GM19239 (cell line): ENCODE measurements around the gene OTOS.

Source experiments
- DNase-seq: peaks from one replicate; pipeline ENCODE4 v3.0.0; 2011; ENCODE audit warnings: low spot score; ENCODE audit not compliant: insufficient read length
- FAIRE-seq: peaks from 2 replicates; lab custom pipeline; 2011; peaks lifted over from hg19 to GRCh38; lab: Jason Lieb, UNC

The OTOS gene

DNA sequence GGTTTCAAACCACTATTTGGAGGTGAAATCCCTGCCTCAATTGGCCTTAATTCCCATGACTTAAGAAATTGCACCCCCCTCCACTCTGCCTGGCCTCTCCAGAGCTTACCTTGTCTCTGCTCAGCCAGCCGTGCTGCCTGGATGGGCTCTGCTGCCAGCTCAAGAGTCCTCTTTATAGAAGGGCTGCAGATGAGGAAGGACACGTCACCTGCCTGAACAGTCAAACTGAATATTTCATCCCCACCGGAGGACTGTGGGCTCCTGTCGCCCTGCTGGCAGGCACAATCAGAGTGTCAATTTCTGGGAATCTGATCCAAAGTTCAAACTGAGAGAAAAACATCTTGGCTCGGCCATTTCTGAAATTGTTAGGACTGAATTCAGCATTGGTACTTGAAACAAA, at the start of gene OTOS:
TSS of gene OTOS (minus strand) at position 148 of the 400 bp plus-strand sequence. CDS start 332 bp downstream, outside the sequence.
- DNase-seq (no peak), FAIRE-seq (no peak)

DNA sequence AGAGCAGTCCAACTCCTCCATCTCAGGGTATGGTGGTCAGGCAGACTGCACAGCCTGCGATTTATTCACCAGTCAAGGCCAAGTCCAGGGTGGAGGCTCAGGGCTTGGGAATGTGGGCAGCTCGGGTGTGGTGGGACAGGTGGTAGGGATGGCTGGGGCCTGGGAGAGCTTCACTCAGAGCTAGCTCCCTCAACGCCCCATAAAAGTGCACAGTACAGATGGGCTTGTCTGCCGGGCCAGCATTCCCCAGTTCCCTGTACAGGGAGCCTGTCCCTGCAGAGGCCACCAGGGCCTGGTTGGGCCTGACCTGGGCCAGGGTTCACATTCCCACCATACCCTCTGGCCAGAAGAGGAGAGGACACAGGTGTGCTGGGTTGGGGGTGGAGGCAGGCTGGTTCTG, 49.2 kb upstream of the OTOS start:
- FAIRE-seq, result no peak
- no peak for DNase-seq

DNA sequence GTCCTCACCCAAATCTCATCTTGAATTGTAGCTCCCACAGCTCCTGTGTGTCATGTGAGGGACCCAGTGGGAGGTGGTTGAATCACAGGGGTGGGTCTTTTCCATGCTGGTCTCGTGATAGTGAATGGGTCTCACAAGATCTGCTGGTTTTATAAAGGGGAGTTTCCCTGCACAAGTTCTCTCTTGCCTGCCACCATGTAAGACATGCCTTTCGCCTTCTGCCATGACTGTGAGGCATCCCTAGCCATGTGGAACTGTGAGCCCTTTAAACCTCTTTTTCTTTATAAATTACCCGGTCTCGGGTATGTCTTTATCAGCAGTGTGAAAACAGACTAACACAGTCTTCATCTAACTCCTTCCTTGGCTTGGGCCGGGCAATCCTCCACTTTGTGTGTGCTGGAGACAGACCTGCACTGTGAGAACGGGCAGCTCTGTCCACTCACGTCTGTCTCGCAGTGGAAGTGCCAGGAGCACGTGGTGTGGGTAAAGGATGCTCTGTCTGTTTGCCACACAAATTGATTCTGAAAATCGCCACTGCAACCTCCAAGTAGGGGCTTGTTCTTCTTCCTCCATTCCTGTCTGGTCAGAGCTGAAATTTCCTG, 47.6 kb upstream of the OTOS start:
- DNase-seq (no peak), FAIRE-seq (no peak)

DNA sequence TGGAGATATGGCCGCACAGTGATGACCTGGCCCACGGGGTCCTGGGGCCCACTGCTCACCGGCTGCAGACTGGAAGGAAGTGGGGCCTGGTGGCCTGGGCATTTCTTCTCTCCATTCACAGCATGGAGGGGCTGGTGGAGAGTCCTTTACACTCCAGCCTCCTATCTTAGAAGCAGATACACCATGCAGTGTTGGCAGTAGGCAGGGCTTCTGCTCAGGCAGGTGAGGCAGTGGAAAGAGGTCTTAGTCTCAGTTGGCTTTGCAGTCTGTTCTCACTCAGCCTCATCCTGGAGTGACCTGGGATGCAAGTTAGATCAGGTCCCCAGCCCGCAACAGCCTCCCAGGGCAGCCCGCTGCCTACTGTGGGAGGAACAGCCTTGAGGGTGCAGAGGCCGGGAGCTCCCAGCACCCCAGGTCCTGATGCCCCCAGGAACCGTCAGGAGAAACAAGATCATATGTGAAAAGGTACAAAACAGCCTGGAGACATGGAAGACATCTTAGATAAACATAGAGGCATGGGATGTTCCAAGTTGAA, 45.8 kb upstream of the OTOS start:
- FAIRE-seq (no peak), DNase-seq (no peak)

DNA sequence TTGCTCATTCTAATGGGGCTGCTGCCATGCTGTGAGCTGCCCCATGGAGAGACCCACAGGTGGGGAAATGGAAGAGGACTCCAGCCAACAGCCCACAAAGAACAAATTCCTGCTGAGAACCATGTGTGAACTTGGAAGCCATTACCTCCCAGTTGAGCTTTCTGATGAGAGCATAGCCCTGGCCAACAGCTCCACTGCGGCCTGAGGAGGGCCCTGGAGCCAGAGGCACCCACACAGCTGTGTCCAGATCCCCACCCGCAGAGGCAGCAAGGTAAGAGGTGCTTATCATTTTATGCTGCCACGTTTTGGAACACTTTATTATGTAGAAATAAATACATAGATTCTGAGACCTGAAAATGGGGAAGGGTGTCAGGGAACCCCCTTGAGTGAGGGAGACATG, 44.2 kb upstream of the OTOS start:
- DNase-seq (no peak), FAIRE-seq (no peak)

DNA sequence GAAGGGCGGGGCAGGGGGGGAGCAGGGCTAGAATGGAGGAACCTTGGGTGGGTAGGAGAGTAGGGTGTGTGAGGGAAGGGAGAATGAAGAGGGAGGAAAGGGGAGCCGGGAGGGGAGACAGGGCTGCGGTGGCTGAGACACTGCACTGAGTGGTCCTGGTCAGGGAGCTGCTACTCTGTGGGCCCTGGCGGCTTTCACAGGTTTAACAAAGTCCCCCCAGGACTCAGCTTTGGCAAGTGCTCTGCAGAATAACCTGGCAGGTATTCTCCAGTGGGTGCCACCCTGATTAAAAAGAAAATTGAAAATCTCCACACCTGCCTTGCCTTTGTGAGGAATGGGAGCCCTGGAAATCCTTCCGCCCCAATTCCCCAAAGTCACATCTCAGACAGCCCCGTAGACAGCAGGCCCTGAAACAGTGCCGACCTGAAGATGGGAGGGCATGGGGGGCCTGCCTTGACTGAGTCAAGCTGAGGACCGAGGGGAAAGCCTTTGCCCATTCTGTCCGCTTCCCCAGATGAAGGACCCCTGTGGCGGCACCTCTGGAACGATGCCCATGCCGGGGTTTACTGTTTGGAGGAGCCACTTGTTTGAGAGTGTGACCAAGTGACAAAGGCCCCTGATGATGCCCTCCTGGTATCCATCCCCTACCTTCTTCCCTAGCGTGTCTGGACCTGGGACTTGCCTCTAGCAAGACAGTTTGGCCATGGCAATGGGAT, 43.6 kb upstream of the OTOS start:
- no peak for FAIRE-seq
- DNase-seq, result no peak

DNA sequence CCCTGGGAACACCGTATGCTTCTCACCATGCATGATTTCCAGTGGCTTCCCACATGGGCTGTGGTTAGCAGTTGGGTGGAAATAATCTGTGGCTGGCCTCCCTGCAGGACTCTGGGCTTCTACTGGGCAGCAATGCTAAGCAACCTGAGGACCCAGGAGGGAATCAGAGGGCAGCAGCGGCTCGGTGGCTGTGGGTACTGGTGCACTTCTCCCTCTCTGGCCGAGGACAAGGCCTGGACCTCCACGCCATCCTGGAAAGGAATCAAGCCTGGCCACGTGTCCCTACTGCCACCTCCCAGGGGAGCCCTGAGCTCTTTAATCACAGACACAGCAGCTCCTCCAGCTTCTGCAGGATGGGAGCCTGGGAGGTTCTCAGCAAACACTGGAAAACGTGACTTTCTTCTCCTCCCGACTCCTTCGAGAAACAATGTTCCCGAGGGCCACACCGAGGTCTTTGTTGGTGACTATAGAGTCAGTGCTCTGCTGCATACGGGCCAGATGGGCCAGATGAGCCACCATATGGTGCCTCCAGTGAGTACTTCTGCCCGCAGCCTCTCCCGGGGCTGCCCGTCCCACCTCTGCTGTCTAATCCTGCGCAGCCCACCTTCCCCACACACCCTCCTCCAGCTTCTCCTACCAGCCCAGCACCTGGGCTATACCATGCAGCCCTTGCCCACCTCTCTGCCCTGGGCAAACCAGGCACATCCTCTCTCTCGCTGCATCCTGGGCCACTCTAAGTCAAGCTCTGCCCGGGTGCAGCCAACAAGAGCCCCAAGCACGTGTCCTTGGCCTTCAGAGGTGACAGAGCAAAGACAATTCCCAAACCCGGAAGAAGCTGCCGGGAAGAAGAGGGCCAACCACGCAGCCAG, 42.8 kb upstream of the OTOS start:
- FAIRE-seq (no peak), DNase-seq (no peak)

DNA sequence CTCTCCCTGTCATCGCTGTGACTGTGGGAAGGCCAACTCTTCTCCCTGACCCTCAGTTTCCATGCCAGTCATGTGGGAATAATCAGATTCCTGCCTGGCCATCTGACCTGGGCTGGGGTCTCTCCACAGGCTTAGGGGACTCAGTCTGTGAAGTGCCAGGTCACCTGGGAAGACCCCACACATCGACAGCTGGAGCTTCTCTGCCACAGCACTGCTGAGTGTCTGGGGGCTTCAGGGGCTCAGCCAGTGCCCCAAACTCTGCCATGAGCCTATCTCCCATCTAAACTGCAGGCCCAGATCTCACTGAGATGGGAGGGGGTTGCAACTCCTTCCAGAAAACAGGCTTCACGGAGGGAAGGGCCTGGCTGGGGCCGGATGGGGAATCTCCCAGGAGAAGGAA, 42.0 kb upstream of the OTOS start:
- FAIRE-seq, result no peak
- no peak for DNase-seq

DNA sequence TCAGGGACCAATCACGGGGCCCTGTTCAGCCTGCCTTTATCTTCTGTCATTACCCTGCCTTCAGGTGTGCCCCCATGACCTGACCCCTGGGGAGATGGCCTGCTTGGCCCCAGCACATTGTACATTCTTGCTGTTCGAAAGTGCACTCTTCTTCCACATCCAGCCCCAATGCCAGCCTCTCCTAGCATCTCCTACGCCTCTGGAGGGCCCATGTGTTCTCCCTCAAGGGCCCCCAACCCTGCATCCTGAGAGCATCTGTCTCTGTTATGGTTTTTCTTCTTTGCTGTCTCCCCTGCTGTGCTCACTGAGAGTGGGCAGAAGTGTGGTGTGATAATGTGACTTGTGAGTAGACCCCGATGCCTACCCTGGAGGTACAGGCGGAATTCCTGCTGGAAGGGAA, 41.5 kb upstream of the OTOS start:
- DNase-seq (no peak), FAIRE-seq (no peak)

DNA sequence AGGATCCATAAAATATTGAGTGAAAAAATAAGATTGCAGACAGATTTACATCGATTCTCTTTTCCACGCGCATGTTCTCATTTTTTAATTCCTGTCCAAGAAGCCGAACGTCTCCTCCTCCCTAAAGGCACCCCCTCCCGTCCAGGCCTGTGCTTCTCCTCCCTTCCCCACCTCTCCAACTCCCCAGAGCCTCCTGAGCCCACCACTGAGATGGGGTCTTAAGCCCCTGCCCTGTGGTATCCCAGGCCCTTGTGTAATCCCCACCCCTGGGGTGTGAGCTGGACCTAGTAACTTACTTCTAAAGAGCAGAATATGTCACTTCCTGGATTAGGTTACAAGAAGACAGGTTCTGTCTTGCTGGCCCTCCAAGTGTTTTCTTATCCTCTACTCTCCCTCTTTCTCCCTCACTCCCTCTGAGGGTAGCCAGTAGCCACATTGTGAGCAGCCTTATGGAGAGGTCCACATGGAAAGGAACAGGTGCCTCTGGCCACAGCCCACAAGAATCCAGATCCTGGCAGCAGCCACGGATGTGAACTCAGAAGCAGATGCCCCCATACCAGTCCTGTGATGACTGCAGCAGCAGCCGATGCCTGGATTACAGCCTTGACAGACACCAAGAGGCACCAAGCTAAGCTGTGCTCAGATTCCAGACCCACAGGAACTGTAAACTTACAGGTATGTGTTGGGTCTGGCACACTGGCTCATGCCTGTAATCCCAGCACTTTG, 39.6 kb upstream of the OTOS start:
- no peak for DNase-seq
- no peak for FAIRE-seq

DNA sequence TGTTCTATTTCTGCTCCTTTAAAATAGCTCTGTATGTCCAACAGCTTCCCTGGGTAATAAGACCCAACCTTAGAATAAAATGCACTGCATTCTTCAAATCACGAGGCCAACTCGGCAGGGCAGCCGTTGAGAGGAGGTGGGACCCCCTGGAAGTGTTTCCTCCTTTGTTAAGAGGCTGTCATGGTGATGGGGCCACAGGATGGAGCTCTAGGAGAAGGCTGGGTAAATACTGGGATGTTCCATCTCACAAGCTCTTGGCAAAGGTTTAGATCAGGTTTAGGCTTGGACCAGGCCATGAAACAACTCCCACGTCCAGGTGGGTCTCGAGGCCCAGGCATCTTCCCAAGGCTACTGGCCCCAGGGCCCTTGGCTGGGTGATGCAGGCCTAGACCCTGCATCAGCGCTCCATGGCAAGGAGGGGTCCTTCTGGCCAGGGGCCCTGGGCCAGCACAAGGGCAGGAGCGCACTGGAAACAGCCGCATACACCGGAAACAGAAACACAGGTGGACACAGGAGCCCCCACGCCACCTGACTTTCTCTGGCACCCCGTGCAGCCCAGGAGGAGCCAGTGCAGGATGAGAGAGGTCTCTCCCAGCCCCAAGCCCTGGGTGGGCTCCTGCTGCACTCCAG, 38.8 kb upstream of the OTOS start:
- DNase-seq (no peak), FAIRE-seq (no peak)

DNA sequence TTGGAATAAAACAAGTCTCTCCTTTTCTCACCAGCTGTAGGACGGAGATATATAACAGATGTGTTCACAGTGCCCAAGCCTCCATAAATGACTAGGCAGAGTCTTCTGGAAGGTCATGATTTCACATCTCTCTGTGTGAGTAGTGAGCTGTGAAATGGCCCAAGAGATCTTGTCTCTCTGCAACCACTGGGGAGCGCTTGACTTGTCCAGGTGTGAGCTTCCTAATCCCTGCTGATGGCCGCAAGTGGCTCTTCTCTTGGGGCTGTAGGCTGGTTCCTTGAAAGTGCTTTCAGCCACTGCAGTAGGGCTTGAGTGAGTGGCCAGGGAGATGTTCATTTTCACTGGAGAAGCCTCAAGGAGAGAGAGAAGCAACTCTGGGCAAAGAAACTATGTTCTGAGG, 38.1 kb upstream of the OTOS start:
- no peak for FAIRE-seq
- DNase-seq, result no peak

DNA sequence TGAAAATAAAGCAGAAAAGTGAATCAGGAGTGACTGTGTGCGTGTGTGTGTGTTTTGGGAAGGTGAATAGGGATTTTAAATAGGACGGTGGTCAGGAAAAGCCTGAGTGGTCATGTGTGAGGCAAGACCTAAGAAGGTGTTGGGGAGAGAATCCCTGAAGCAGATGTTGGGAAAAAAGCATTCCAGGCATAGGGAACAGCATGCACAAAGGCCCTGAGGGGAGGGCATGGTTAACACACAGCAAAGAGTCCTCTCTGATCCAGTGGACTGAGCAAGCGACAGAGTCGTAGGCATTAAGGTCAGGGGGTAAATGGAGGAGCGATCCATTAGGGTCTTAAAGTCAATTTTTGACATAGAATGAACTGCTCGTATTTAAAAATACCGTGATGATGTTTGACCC, 34.0 kb upstream of the OTOS start:
- DNase-seq, result no peak

DNA sequence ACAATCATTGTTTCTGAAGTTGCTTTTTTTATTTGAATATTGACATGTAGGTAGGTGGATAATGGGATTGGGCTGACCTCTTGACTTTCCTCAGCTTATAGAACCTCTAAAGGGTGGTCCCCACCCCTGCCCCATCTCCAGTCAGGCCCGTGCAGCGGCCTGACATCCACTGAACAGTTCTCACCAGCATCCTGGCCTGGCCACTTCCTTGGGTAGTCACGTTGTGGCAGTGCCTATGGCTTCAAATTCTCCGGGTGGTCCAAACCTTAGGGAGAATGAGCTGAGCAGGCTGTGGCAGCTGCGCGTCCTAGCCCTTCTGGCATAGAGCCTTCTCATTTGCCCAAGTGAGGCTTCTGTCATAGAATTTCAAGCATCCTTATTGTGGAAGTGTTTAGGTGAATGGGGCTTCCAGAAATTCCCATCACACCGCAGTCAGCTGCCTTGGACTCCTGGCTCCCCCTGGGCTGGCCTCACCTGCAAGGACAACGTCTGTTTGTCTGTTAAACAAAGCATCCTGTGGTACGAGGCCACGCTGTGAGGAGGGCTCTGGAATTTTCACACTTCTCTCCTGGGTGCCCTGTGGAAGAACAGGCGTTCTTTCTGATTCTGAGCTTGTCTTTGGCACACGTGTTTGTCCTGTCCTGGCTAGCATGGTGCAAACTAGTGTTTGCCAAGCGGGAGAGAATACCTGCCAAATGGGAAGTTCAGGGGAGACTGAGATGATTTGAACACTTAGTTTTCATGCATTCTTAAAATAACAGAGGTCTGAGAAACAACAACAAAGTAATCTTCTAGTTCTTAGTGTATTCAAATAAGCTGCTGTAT, 31.8 kb upstream of the OTOS start:
- DNase-seq (no peak), FAIRE-seq (no peak)

More for the DNA sequence above, 34.0 kb upstream of the OTOS start:
- FAIRE-seq, result no peak

DNA sequence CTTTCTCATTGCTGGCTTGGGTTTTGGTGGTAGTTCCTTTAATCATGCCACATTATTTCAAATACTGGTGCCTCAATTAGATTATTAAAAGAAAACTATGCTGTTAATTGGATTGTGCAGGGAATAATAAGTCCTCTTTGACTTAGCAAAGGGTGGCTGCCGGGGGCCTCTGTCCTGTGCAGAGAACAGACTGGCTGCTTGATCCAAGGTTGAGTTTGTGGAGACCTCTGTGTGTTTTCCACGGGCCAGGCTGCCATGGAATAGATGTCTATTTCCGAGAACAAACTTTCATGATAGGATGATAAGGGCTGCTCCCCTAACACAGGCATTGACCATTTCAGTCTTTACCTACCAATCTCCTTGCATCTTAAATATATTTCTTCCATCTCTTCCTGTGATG, 30.4 kb upstream of the OTOS start:
- FAIRE-seq, result no peak
- no peak for DNase-seq

DNA sequence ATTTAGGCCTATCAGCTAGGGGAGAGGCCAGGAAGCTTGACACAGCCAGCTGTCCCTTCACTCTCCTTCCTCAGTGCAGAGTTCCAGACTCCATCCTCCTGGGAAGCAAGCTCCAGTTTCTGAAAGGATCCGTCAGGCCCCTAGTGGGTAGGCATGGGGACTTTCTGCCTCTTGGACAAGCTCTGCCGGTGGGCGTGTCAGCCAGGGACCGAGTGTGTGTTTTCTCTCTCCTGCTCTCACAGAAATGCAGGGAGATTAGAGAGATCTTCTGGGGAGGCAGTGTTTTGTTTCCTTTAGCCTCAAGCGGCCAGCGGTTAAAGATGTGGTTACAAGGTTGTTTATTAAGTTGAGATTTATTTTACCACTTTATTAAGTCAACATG, 29.9 kb upstream of the OTOS start:
- DNase-seq, result no peak
- FAIRE-seq, result no peak

DNA sequence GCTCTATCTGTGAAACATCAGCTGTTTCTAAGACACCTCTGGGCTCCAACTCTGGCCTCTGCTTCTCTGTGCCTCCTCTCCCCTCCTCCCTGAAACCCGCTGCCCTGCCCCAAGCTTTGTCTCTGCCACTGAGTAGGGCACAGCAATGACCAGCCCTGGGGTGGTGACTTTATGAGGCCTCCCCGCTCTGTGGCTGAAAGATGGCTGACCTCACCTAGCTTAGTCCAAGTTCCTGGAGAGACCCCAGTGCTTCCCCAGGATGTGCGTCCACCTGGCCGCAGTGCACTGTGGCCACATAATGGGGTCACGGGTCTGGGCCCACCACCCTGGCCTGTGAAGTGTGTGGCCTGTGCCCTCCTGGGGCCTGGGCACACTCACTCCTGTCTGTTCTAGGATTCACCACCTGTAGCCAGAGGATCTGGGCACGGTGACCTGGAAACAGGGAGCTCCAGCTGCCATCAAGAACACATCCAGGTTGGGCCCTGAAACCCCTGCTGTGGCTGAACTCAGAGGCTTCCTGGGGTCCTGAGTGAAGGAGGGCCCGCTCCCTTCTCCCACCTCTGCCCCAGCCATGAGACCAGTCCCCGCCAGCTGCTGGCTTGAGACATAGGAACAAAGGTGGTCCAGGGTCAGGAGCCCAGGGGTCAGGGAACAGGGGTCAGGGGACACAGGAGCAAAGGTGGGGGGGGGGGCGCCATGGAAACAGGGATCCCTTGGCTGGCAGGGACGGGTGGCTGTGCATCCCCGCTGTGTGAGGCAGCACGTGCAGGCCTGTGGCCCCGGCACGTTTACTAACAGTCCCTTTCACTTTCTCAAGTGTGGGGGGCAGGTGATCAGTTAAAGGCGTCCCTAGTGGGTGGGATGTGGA, 29.3 kb upstream of the OTOS start:
- DNase-seq, result no peak
- FAIRE-seq, result no peak
